CD1c-positive myeloid dendritic cell (primary cell): ENCODE data around the gene LRCH3.
A peak's percentile ranks its signal among the peaks of the same experiment; 100 is the strongest.

ENCODE experiments used
- DNase-seq: peaks from one replicate; pipeline ENCODE4 v3.0.0-alpha.2; 2016; ENCODE audit errors: extremely low spot score

The LRCH3 gene

DNA sequence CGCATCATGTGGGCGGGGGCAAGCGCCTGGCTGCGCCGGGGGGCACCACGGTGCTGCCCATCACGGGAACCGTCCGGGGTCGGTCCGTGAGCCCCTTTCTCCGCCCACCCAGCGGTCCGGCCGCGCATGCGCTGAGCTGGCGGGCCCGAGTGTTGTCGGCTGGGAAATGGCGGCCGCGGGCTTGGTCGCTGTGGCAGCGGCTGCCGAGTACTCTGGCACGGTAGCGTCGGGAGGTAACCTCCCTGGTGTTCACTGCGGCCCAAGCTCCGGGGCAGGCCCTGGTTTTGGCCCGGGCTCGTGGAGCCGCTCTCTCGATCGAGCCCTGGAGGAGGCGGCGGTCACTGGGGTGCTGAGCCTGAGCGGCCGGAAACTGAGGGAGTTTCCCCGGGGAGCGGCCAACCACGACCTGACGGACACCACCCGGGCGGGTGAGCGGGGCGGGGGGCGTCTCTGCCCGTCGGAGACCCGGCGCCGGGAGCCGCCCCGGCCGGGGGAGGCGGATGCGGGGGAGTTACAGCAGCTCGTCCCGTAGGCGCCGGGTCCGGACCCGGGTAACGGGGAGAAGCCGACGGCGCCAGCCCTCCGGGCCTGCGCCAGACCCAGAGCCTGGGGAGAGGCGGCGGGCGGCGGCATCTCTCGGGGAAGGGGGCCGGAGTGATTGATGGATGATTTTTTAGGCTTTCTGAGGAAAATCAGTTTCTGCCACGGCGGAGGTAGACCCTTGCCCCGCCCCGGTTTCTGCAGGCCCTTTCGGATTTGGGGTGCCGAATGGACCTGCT is at the start of gene LRCH3:
TSS of gene LRCH3 (plus strand) at position 142 of the 779 bp plus-strand sequence. CDS start at position 167, 25 bp downstream.
- peak; percentile 83 for DNase-seq

DNA sequence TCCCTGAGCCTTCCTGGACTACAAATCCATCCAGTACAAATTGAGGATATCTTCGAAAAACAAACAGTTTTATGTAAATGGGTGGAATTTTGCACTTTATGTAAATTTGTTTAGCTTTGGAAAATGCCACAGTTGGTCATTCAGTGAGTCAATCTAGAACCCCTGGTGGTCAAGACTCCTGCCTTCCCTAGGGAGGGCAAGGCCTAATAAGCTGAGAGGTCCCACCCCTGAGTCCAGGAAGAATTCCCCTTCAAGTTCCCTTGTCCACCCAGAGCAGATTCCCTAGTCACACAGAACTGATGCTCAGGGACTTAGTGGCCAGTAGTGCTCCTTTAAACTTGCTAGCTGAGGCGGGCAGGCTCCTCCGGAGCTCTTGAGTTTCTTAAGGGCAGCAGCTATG is 48.3 kb upstream of the LRCH3 start:
- no peak for DNase-seq

DNA sequence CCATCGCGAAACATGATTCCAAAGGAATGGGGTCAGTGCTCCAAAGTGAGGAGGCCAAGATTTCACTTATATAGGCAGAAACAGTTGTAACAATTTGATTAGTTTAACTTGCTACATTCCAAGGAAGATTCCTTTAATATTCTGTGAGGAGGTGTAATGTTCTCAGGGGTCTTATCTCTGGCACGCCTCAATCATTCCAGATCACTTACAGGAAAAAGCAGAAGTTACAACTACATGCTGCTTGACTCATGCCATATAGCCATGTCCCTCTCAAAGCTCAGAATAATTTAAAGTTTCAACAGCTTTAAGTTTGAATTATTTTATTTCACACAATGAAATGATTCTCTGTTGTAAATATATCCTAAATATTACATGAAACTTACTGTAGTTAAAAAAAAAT is 44.8 kb upstream of the LRCH3 start:
- peak; percentile 35 for DNase-seq

DNA sequence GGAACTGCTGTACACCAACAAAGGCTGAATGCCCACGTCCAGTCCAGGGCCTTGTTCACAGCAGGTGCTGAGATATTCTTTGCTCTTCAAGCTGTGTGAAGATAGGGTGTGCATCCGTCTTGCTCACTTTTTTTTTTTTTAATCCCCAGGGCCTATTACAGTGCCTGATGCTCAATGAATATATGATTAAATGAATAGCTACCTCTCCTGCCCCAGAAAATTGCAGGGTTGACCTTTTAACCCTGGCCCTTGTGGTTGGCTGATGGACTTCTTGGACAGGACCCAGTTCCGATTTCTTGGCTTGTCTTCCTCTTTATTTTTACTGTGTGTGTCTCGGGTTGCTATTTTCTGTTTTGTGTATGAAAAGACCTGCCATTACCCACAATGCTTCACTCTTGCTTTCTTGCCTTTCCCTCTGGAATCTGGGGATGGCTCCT is 44.2 kb upstream of the LRCH3 start:
- peak; percentile 77 for DNase-seq

DNA sequence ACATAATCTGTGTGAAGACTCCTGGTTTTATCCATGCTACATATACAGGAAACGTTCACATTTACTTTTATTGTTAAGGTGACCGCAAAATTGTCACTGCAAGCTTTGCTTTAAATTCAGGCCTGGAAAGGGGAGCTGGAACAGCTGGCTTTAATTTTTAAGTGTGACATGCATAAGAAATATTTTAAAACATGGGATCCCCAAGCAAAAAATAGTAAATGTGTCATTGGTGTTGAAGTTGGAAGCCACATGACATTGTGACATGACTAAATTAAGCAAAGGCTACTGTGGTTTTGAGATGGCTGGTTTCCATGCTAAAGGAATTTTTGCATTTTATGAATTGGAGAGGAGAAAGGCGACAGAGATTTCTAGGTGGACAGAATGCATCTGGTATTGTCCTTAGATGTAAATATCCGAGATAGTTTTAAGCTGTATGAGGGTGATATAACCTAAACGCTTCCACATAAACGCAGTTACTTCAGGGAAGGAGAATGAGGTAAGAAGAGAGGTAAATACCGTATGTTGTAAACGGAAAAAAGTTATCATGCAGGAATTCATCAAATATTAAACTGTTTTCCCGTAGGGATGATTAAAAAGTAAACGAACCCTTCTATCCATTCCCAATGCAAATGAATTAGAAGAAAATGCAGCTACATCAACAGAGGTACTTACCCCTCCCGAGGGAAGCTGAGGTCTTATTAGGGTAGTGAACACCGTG is 42.3 kb upstream of the LRCH3 start:
- DNase-seq, result peak; percentile 21

DNA sequence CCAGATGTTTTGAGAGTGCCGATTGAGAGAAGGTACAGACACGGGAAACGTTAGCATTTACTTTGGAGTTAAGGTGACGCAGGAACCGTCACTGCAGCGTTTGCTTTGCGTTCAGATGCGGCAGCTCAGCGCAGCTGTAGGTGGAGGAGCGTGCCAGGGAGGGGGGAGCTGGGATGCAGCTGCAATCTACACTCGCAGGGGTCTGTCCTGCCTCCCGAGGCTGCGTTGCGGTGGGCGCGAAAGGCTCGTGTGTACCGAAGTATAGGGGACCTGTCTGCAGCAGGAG is 41.8 kb upstream of the LRCH3 start:
- DNase-seq, result peak; percentile 46

DNA sequence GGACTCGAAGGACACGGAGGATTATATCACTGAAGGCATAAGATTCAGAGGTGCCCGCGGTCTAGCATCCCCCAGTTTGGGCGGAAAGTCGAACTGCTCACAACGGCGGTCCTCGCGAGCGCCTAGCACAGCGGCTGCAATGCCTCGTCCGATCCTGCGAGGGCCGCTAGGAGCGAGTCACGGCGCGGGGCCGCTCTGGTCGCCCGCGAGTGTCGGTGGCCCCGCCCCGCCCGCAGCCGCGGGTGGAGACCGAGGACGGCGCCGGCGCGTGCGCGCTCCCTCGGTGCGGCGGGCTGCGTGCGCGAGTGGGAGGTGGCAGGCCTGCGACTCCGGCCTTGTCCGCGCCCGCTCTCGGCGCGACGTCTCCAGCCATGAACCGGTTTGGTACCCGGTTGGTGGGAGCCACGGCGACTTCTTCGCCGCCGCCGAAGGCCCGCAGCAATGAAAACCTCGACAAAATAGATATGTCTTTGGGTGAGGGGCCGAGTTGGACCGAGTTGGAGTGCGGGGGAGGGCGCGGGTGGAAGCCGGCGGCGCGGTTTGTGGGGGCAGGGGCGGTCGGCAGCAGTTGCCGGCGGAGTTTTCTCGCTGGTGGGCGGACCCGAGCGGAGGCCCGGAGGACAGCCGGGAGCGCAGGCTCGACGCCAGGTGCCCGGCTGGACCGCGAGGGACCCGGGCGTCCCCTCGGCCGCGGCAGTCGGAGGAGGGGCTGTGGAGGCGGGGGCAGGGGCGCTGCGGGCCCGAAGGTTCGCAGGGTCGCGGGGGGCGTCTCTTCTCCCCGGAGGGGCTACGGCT is 41.3 kb upstream of the LRCH3 start, which contains the start of gene FYTTD1:
TSS of gene FYTTD1 (plus strand) at position 283 of the 795 bp plus-strand sequence. CDS start at position 372, 89 bp downstream.
- peak; percentile 96 for DNase-seq

DNA sequence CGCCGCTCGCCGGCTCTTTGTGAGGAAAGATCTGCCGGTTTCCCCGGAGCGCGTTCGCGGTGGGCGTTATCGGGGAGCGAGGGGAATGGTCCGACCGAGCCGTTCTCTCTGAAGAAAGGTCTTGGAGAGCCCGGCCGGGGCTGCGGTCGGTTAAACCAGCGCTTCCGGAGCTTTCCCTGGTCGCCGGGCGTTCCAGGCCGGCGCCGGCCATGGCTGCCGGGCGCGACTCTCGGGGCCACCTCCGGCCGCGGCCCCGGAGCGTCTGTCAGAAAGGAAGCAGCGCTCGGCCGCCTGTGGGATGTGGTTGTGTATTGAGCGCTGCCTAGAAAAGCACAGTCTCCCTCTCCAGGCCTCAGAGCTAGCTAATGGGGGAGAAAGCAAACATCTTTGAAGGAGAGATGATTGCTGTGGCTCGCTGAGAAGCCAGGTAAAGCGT is 40.6 kb upstream of the LRCH3 start:
- peak; percentile 81 for DNase-seq

DNA sequence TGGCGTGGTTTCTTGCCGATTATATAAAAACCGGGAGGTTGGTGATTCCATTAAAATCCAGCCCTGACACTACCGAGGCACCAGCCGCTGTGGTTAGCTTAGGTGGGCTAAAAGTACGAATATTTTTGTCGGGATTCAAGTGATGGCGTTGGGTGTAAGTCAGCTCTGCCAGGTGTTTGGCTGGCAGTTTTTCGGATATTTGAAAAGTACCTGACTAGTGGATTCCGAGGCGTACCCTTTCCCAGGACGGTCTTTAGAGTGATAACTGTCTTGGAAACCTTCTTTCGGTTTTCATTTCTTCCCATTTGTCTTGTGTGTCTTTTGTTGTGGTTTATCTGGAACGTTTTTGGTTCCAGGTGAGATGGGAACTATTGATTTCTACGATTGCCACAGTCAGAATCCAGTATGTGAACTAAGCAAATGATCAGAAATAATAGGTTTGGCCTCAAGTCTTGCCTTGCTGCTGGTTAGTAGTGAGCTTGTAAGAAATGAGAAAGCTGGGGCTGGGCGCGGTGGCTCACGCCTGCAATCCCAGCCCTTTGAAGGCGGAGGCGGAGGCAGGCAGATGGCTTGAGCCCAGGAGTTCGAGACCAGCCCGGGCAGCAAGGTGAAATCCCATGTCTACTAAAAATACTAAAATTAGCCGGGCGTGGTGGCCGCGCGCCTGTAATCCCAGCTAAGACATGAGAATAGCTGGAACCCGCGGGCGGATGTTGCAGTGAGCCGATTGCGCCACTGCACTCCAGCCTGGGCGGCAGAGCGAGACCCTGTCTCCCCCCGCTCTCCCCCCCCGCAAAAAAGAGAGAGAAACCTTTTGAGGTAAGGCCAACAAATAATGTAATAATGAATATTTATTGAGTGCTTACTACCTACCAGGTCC is 40.0 kb upstream of the LRCH3 start:
- DNase-seq, result peak; percentile 33

DNA sequence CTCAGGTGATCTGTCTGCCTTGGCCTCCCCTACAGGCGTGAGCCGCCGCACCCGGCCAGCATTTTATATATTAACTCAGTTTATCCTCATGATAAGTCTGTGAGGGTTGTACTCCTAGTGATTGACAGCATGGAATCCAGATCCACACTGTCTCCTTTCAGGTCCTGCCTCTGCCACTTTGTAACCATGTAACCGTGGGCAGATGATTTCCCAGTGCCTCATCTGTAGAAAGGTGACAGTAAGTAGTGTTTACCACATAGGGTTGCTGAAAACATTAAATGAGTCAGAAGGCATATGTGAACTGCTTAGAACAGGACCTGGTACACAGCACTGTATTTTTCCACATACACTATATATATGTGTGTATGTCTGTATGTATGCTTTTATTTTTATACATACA is 38.9 kb upstream of the LRCH3 start:
- peak; percentile 12 for DNase-seq

DNA sequence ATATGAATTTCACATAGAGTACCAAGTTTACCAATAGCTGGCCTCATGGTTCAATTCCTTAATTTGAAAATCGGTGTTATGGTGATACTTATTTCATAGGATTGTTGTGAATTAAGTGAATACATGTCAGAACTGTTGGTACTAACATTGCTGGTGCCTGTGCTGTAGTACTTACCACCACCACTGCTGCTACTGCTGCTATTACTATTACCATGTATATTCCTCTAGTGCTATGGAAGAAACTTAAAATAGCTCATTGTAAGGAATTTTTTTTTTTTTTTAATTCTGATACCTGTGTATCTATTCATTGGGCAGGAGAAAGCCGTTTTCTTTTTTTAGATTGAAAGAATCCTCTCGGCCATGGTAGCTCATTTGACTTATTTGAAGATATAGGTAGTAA is 37.8 kb upstream of the LRCH3 start:
- no peak for DNase-seq

DNA sequence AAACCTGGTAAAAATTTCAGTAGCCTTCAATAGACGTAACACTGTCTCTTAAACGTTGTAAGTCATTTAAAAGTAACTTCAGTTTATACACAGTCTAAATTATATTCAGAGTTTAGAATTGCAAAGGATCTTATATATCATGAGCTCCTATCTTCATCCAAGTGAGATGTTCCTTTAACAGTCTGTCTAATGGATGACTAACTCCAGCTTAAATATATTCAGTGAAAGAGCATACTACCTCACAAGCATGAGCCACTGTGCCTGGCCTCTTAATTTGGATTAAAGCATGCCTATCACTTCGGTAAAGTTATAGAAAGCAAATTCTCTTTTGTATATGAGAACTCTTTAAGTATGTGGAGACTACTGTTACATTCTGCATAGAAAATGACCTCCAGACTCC is 34.4 kb upstream of the LRCH3 start:
- no peak for DNase-seq

DNA sequence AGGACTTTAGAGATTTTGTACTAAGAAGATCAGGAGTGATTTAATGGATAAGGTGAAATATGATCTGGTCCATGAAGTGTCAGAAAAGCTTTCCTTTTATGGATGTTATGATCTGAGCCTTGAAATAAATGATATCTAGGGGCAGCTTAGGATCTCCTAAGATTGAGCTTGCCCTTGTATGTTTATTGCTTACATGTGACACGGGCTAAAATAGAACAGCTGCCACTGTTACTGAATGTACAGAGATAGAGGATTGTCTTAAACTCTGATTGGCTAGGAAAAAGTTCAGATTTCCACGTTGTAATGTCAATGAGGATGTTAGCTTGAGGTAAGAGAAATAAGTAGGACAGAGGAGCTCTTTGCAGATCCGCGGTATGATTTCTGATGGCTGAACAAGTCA is 32.5 kb upstream of the LRCH3 start:
- no peak for DNase-seq

DNA sequence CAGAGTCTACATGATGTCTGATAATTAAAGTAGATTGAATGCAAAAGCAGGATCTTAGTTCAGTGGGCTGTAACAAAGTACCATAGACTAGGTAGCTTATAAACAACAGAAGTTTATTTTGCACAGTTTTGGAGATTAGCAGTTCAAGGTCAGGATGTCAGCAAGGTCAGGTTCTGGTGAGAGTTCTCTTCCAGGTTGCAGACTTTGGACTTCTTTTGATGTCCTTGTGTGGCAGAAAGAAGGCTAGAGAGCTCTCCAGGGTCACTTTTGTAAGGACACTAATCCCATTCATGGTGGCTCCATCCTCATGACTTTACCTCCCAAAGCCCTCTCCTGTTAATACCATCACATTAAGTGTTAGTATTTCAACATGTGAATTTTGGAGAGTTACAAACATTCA is 29.3 kb upstream of the LRCH3 start:
- no peak for DNase-seq

DNA sequence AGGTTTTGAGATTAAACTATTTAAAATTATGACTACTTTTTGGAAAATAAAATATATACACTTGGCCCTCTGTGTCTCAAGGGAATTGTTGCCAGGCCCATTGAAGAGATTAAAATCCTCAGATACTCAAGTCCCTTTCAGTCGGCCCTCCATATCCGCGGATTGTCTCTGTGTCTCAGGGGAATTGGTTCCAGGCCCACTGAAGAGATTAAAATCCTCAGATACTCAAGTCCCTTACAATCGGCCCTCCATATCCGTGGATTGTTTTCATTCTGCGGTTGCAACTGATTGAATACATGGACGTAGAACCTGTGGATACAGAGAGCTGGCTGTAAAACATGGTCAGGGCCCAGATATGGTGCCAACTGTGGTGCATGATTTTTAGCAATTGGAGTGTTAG is 15.7 kb upstream of the LRCH3 start:
- DNase-seq, result no peak

DNA sequence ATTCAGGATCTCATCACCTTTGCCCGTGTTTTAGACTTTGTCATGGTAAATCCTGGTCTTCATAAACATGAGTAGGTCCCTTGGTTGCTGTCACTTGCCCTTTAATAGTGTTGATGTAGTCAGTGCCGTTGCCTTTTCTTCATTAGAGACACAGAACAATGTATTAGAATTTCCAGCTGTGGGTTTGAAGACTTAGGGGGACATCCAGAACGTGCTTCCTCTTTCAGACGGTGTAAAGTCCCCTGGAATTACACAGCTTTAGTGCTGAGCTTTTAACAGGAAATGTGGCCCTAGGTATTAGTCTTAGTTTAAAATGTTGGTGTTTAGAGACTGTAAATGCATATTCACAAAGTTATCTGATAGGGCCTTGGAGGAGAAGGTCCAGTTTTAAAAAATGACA is 8.8 kb upstream of the LRCH3 start:
- DNase-seq, result no peak

DNA sequence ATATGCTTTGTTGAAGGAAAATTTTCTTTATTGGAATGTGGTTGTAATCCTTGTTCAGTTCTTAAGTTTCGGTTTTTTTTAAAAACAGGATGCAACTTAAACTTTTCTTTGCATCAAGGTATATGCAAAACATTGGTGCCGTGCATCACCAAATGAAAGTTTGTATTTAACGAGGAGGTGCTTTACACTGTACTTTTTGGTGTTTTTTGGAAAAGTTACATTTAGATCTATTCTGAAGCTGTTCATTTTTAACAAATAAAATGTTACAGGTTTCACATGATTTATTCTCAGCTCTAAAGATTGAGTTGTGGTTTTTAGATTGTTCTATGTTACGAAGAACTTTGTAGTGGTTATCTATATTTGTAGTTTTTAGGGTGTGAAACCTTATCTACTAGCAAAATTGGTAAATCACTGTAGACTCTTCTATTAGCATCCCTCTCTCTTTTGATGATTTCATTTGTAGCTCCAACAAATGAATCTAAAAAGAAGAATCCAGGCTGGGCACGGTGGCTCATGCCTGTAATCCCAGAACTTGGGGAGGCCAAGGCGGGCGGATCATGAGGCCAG is 7.0 kb upstream of the LRCH3 start:
- no peak for DNase-seq

DNA sequence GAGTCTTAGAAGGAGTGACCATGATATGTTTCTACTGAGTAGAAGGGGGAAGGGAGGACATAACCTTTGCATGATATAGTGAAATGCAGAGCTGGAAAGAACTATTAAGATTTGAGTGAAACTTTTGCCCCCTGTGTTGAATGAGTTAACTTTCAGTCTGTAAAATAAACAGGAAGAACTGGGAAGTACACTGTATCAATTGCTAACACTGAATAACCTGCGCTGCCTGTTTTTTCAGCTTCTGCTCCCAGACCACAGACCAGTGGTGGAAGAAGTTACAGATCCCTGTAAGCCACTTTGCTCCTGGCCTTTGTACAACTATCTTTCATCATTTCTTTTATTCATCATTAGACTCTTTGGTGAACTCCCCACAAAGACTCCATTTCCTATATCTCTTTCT is 3.6 kb upstream of the LRCH3 start:
- no peak for DNase-seq

DNA sequence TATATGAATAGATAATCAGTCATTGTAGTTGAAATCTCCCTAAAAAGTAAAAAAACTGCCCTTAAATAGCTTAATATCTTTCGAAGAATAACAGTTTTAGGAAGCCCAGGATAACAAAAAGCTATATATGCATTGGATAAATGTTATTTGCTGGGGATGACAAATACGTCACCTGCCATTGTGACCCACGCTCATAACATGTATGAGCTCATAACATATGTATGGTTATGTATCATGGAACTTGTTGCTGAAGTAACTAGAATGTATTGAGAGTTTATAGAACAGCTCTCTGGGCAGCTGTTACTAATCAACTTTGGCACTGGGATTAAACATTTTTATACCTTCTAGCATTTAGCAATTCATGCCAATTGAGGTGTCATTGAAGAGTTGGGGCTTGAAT is 1.7 kb upstream of the LRCH3 start:
- DNase-seq, result no peak

DNA sequence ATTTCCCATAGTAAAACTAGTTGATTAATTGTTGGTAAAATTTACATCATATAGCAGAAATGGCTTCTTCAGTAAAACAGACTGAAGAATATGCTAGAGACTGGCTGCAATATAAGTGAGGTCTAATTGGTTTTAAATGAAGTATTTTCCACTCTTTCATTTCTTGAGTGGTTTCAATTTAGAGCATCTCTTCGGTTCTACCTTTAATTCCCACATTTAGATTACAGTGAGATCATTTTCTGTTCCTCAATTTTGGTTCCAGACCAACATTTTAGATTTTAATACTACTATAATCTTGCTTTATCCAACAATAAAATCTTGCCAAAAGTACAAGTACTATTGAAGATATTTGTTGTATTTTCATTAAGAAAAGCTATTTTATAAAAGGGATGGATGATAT is 1.0 kb upstream of the LRCH3 start:
- peak; percentile 8 for DNase-seq
